SU-DHL-6 (cell line): ENCODE results near the gene PLXNC1.

Source experiments
- EZH2phosphoT487 ChIP-seq: fragments of 200-600 bp; sonication (generic), shearing (Covaris generic); conservative IDR thresholded peaks from 2 replicates; pipeline ENCODE4 v1.6.1; 2018; ENCODE audit warnings: mild to moderate bottlenecking, antibody characterized with exemption, low read length, moderate library complexity, mixed read lengths
- TF ChIP-seq, protein P1 (sequence below): fragments of 200-600 bp; sonication (generic); IDR thresholded peaks from one replicate; pipeline ENCODE4 v1.5.1; 2017; ENCODE audit warnings: antibody characterized with exemption, mild to moderate bottlenecking, low read length, moderate library complexity; ENCODE audit not compliant: insufficient read depth, poor library complexity, severe bottlenecking

- TF ChIP-seq, protein P1, sequence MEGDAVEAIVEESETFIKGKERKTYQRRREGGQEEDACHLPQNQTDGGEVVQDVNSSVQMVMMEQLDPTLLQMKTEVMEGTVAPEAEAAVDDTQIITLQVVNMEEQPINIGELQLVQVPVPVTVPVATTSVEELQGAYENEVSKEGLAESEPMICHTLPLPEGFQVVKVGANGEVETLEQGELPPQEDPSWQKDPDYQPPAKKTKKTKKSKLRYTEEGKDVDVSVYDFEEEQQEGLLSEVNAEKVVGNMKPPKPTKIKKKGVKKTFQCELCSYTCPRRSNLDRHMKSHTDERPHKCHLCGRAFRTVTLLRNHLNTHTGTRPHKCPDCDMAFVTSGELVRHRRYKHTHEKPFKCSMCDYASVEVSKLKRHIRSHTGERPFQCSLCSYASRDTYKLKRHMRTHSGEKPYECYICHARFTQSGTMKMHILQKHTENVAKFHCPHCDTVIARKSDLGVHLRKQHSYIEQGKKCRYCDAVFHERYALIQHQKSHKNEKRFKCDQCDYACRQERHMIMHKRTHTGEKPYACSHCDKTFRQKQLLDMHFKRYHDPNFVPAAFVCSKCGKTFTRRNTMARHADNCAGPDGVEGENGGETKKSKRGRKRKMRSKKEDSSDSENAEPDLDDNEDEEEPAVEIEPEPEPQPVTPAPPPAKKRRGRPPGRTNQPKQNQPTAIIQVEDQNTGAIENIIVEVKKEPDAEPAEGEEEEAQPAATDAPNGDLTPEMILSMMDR: no peak
- TF ChIP-seq EZH2phosphoT487: no peak
Observed at GRCh38 chr12:94309373-94309772, 161.0 kb downstream of the PLXNC1 start.
